ENCODE measurements around the gene CDK14.

GRCh38 chr7:90657481-90657880 is 61.4 kb downstream of the CDK14 start:
- no peak for TF ChIP-seq FOXM1 (IDR thresholded peaks at IDR 0.05; ENCODE audit: borderline replicate concordance, low read depth)
- TF ChIP-seq EP300 (IDR thresholded peaks at IDR 0.05; ENCODE audit: borderline replicate concordance), result no peak
- no peak for TF ChIP-seq REST (IDR thresholded peaks at IDR 0.05; ENCODE audit: low read depth)
- TF ChIP-seq CEBPB (IDR thresholded peaks at IDR 0.05), result no peak
- TF ChIP-seq RAD21 (IDR thresholded peaks at IDR 0.05; ENCODE audit: low read depth), result no peak
- no peak for TF ChIP-seq YY1 (IDR thresholded peaks at IDR 0.05; ENCODE audit: low read depth)
- TF ChIP-seq EGR1 (IDR thresholded peaks at IDR 0.05), result no peak
